H1 (cell line): ENCODE results near the gene RAB36. TPM values are rescaled to one million over a fixed set of nuclear protein-coding genes. Genes with fewer than 3 reads are reported as not detected.

Source experiments
- CTCF ChIA-PET: fragments of 300-600 bp; sonication (Branson Sonifier 250); formaldehyde crosslinking; loops from one replicate; lab custom pipeline; 2021; ENCODE audit not compliant: partially characterized antibody; lab: Charles Lee
- POLR2A ChIA-PET: fragments of 300-600 bp; sonication (Branson Sonifier 250); formaldehyde crosslinking; loops from one replicate; lab custom pipeline; 2021; ENCODE audit warnings: inconsistent platforms; ENCODE audit not compliant: partially characterized antibody; lab: Charles Lee
- DNase-seq, 2 experiments: peaks; one replicate each; pipeline versions ENCODE4 v3.0.0 to v3.0.0-alpha.2; 2010 to 2022; ENCODE audit warnings: low spot score in 2 of 2, low read depth in 1 of 2, mixed read lengths in 1 of 2
- FAIRE-seq: peaks from 2 replicates; lab custom pipeline; 2011; peaks lifted over from hg19 to GRCh38; lab: Jason Lieb, UNC
- H2AFZ ChIP-seq: 2 replicates; pipeline ENCODE4 v1.8.1; 2012; ENCODE audit warnings: low read length, inconsistent platforms
- H2AK5ac ChIP-seq: 2 replicates; pipeline ENCODE4 v1.6.1; 2013; ENCODE audit warnings: low read depth, low read length
- H2BK120ac ChIP-seq: replicated peaks from 2 replicates; pipeline ENCODE3; 2013; ENCODE audit warnings: low read depth, low read length, inconsistent platforms
- H2BK12ac ChIP-seq: 2 replicates; pipeline ENCODE4 v1.6.1; 2013; ENCODE audit warnings: low read depth, low read length
- H2BK15ac ChIP-seq: 2 replicates; pipeline ENCODE4 v1.6.1; 2013; ENCODE audit warnings: low read length
- H2BK20ac ChIP-seq: 2 replicates; pipeline ENCODE4 v1.6.1; 2013; ENCODE audit warnings: low read length
- H2BK5ac ChIP-seq: 2 replicates; pipeline ENCODE4 v1.6.1; 2013; ENCODE audit warnings: low read depth, low read length
- H3K14ac ChIP-seq: 2 replicates; pipeline ENCODE4 v1.6.1; 2013; ENCODE audit warnings: inconsistent platforms; ENCODE audit not compliant: insufficient read length
- H3K18ac ChIP-seq: 2 replicates; pipeline ENCODE4 v1.6.1; 2013; ENCODE audit warnings: low read length; ENCODE audit errors: extremely low read depth
- H3K23ac ChIP-seq: 2 replicates; pipeline ENCODE4 v1.6.1; 2013; ENCODE audit warnings: inconsistent platforms; ENCODE audit not compliant: insufficient read length
- H3K23me2 ChIP-seq: 2 replicates; pipeline ENCODE4 v1.6.1; 2013; ENCODE audit warnings: low read depth, low read length
- H3K27ac ChIP-seq: 2 replicates; pipeline ENCODE4 v1.6.1; 2011; ENCODE audit warnings: low read depth, low read length, inconsistent platforms
- H3K27me3 ChIP-seq, 4 experiments: replicated peaks in 1 of 4; 1 replicate in 1 of 4; 2 replicates in 3 of 4; pipeline versions ENCODE4 v1.6.1 to v1.8.1; 2011 to 2013; ENCODE audit warnings: low read length in 3 of 4, mild to moderate bottlenecking in 3 of 4, inconsistent platforms in 2 of 4, mixed read lengths in 2 of 4, moderate library complexity in 1 of 4; ENCODE audit not compliant: control insufficient read depth in 3 of 4, insufficient read depth in 3 of 4; ENCODE audit errors: extremely low read depth in 1 of 4
- H3K36me3 ChIP-seq, 4 experiments: 2 replicates each; pipeline versions ENCODE4 v1.6.1 to v1.8.1; 2011 to 2013; ENCODE audit warnings: mild to moderate bottlenecking in 4 of 4, low read length in 3 of 4, moderate library complexity in 2 of 4, control low read depth in 1 of 4, inconsistent platforms in 1 of 4; ENCODE audit not compliant: insufficient read depth in 4 of 4, control insufficient read depth in 2 of 4
- H3K4ac ChIP-seq: replicated peaks from 2 replicates; pipeline ENCODE3; 2013; ENCODE audit warnings: low read length, low read depth, mixed read lengths, inconsistent platforms; ENCODE audit not compliant: insufficient read length
- H3K4me1 ChIP-seq, 4 experiments: replicated peaks in 1 of 4; 1 replicate in 1 of 4; 2 replicates in 3 of 4; pipeline versions ENCODE4 v1.6.1 to v1.8.1; 2011 to 2013; ENCODE audit warnings: low read length in 3 of 4, inconsistent platforms in 2 of 4, mixed read lengths in 1 of 4; ENCODE audit not compliant: insufficient read depth in 4 of 4, control insufficient read depth in 3 of 4
- H3K4me2 ChIP-seq, 2 experiments: 2 replicates each; pipeline versions ENCODE4 v1.6.1 to v1.8.1; 2011 to 2013; ENCODE audit warnings: low read depth in 2 of 2, low read length in 2 of 2, control low read depth in 1 of 2, inconsistent platforms in 1 of 2, mild to moderate bottlenecking in 1 of 2; ENCODE audit not compliant: insufficient read depth in 1 of 2
- H3K4me3 ChIP-seq, 4 experiments: fragments of 200-600, 300-600 bp in 1 of 4; sonication (generic), shearing (Covaris generic), sonication (Bioruptor Twin) in 1 of 4; 2 replicates each; pipeline versions ENCODE4 v1.5.1 to v1.8.1; 2011 to 2016; ENCODE audit warnings: low read length in 4 of 4, low read depth in 3 of 4, control low read depth in 2 of 4, inconsistent platforms in 2 of 4, mild to moderate bottlenecking in 2 of 4, mixed read lengths in 1 of 4, moderate library complexity in 1 of 4; ENCODE audit not compliant: insufficient read depth in 2 of 4; ENCODE audit errors: extremely low read depth in 1 of 4
- H3K56ac ChIP-seq: replicated peaks from 2 replicates; pipeline ENCODE3; 2013; ENCODE audit warnings: low read depth, mild to moderate bottlenecking, mixed read lengths, low read length, inconsistent platforms; ENCODE audit not compliant: insufficient read length
- H3K79me1 ChIP-seq: 2 replicates; pipeline ENCODE4 v1.6.1; 2013; ENCODE audit warnings: low read depth, low read length, control low read depth
- H3K79me2 ChIP-seq, 2 experiments: 2 replicates each; pipeline versions ENCODE4 v1.6.1 to v1.8.1; 2012 to 2013; ENCODE audit warnings: low read length in 2 of 2, mild to moderate bottlenecking in 2 of 2, inconsistent platforms in 1 of 2; ENCODE audit not compliant: insufficient read depth in 2 of 2, control insufficient read depth in 1 of 2
- H3K9ac ChIP-seq, 4 experiments: replicated peaks in 1 of 4; 1 replicate in 1 of 4; 2 replicates in 3 of 4; pipeline versions ENCODE4 v1.6.1 to v1.8.1; 2011 to 2013; ENCODE audit warnings: low read depth in 3 of 4, low read length in 3 of 4, control low read depth in 2 of 4, mild to moderate bottlenecking in 2 of 4, moderate library complexity in 2 of 4, inconsistent platforms in 1 of 4; ENCODE audit errors: extremely low read depth in 1 of 4
- H3K9me3 ChIP-seq, 2 experiments: 2 replicates each; pipeline versions ENCODE4 v1.6.1 to v1.8.1; 2012 to 2013; ENCODE audit warnings: mild to moderate bottlenecking in 2 of 2, moderate library complexity in 2 of 2, control low read depth in 1 of 2, inconsistent platforms in 1 of 2, low read depth in 1 of 2, low read length in 1 of 2, mixed read lengths in 1 of 2; ENCODE audit not compliant: insufficient read depth in 2 of 2
- H4K20me1 ChIP-seq, 2 experiments: replicated peaks in 1 of 2; 2 replicates each; pipeline versions ENCODE3 to v1.8.1; 2011 to 2013; ENCODE audit warnings: inconsistent platforms in 2 of 2, low read length in 2 of 2, mild to moderate bottlenecking in 1 of 2; ENCODE audit not compliant: insufficient read depth in 2 of 2, control insufficient read depth in 1 of 2
- H4K5ac ChIP-seq: 2 replicates; pipeline ENCODE4 v1.6.1; 2013; ENCODE audit warnings: low read length, low read depth, mixed read lengths, inconsistent platforms; ENCODE audit not compliant: insufficient read length
- H4K8ac ChIP-seq: 2 replicates; pipeline ENCODE4 v1.8.0; 2013; ENCODE audit warnings: mild to moderate bottlenecking, moderate library complexity, low read length, inconsistent platforms; ENCODE audit not compliant: insufficient read depth; ENCODE audit errors: extremely low read depth
- H4K91ac ChIP-seq: replicated peaks from 2 replicates; pipeline ENCODE3; 2013; ENCODE audit warnings: low read length, mixed read lengths, inconsistent platforms; ENCODE audit not compliant: insufficient read length
- CEBPB ChIP-seq: IDR thresholded peaks from 2 replicates; pipeline ENCODE4 v1.6.1; 2012; ENCODE audit warnings: low read depth, low read length
- CHD2 ChIP-seq: IDR thresholded peaks from 2 replicates; pipeline ENCODE4 v1.6.1; 2012; ENCODE audit warnings: low read length, improper control_type of control experiment
- TAF7 ChIP-seq: optimal IDR thresholded peaks from 2 replicates; pipeline ENCODE3; 2011; ENCODE audit warnings: low read depth, mild to moderate bottlenecking, inconsistent platforms, low read length, moderate library complexity, borderline replicate concordance
- WGBS, 2 experiments: shearing (Covaris generic) in 1 of 2; methylation state at CpG; one replicate each; pipeline versions ENCODE4 v1.1.6 to v1.1.7; 2013 to 2015; ENCODE audit warnings: low lambda C conversion rate in 2 of 2, mixed read lengths in 2 of 2, inconsistent platforms in 1 of 2, low coverage in 1 of 2, missing lambda C conversion rate in 1 of 2; ENCODE audit not compliant: insufficient replicate concordance in 2 of 2, insufficient coverage in 1 of 2, insufficient read length in 1 of 2; ENCODE audit errors: extremely low coverage in 1 of 2, missing lambda C conversion rate in 1 of 2; 5-methylcytosine and 5-hydroxymethylcytosine counted together
- polyA plus RNA-seq, 7 experiments: library from polyadenylated mRNA; depleted of rRNA in 3 of 7; stranded (reverse) in 5 of 7; unstranded in 2 of 7; fragments of >200 nt in 5 of 7; fragments of 200-250 nt in 2 of 7; gene quantifications; 1 replicate in 5 of 7; 2 replicates in 1 of 7; 4 replicates in 1 of 7; pipeline versions ENCODE4 v1.2.1 to v1.2.3, GENCODE V29; 2011 to 2013; ENCODE audit warnings: missing spikeins in 2 of 7, mixed read lengths in 2 of 7
- total RNA-seq: library from RNA; stranded (reverse); fragmentation: NEBNext Ultra II Directional; extraction: Animal tissue kit (Norgen Biotek cat#: 25700); gene quantifications from 2 replicates; pipeline ENCODE4 v1.2.1, GENCODE V29; 2021
- TF ChIP-seq, protein P1 (sequence below): IDR thresholded peaks from 2 replicates; pipeline ENCODE4 v1.6.1; 2011; ENCODE audit warnings: low read depth, mild to moderate bottlenecking, low read length; ENCODE audit not compliant: insufficient read depth

Gene RAB36
- total and polyA plus RNA-seq, 2 of the 8 experiments (the other 6 are each of a cell fraction or from before 2014, with no cell fraction given): 1.0 to 1.5 TPM

DNA sequence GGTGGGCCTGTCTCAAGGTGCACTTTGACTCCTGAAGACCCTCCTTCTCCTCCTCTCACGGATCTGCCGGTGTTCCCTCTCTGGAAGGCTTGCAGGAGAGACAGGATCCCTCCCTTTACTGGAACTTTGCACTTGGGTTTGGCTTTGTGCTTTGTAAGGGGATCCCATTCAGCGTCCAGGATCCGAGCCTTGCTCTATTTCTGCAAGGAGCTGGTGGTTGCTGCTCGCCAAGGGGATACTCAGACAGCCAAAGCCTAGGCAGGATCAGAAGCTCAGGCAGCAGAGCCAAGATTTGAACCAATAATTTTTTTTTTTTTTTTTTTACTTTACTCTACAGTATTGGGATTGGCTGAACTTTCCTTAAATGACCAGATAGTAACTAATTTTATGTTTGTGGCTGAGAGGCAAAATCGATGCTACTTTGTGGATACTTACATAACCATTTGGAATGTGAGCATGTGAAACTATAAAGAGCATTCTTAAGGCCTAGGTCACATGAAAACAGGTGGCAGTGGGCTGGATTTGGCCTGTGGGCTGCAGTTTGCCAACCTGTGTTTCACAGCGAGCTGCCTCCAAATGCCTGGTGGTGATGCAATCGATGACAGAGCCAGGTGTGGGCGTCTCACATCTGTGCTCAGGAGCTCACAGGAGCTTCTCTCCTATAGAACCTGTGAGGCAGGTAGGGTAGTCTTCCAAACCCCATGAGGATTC, 60.2 kb downstream of the RAB36 start:
- Histone ChIP-seq H4K5ac (no peak overlapping the region), H3K9ac (peak overlapping the region in 1 of 4 experiments; percentile 27; a peak in 2 of 7 replicates), H2BK15ac (no peak overlapping the region), H4K8ac (no peak overlapping the region), H2BK5ac (peak overlapping the region; percentile 71; the same call in 1 of the 2 replicates), H2BK20ac (no peak overlapping the region), H3K27ac (no peak overlapping the region), H4K91ac (no peak overlapping the region), H3K9me3 (no peaks in the 10 kb centered on the region), H3K18ac (peak overlapping the region; percentile 48; the same call in 1 of the 2 replicates), H3K4me3 (no peak overlapping the region), H2BK12ac (no peak overlapping the region), H3K4me1 (peaks cover 0 to 14% (median 2%) of the 10 kb centered on the region in 4 experiments; a peak in 3 of 7 replicates), H3K4me2 (no peak overlapping the region), H3K36me3 (0 out of 8 replicates have a peak, but pooled peaks cover 0 to 6% (median 0%) of the 10 kb centered on the region in 4 experiments), H2AK5ac (no peak overlapping the region), H3K79me2 (peaks cover 19 to 93% of the 10 kb centered on the region in 2 experiments), H3K14ac (no peak overlapping the region), H3K56ac (no peak overlapping the region), H2BK120ac (no peak overlapping the region), H3K27me3 (no peaks in the 10 kb centered on the region), H3K23me2 (peaks cover 2% of the 10 kb centered on the region; the same call in 1 of the 2 replicates), H2AFZ (no peak overlapping the region), H4K20me1 (peaks cover 21 to 37% of the 10 kb centered on the region in 2 experiments), H3K79me1 (peaks cover 27% of the 10 kb centered on the region), H3K23ac (no peak overlapping the region), H3K4ac (no peak overlapping the region)
- ChIA-PET CTCF (interaction anchor here (0.6 to 2.3 kb wide), 11 partner anchors 10 to 1199 kb away, joined by 3 to 10 read pairs (median 3); no protein-coding TSS in a partner anchor), POLR2A (interaction anchor here (0.7 to 1.1 kb wide), 2 partner anchors 24 to 55 kb away, joined by 3 to 4 read pairs; partner anchors contain the start of gene BCR)
- DNase-seq: no peak
- WGBS, 2 experiments: 85% methylated on average over 9 of the region's 9 CpGs; no CpG with 5 or more reads in 1 of the 2 experiments
- FAIRE-seq: no peak
- TF ChIP-seq TAF7: no peak
- TF ChIP-seq, protein P1, sequence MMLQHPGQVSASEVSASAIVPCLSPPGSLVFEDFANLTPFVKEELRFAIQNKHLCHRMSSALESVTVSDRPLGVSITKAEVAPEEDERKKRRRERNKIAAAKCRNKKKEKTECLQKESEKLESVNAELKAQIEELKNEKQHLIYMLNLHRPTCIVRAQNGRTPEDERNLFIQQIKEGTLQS: 0 out of 2 replicates have a peak, but pooled peaks have one; percentile 21
- TF ChIP-seq CEBPB: peak; percentile 81
- TF ChIP-seq CHD2: no peak
